GM23338 (cell line): ENCODE measurements around the gene ATXN2. TPM values are rescaled to one million over a fixed set of nuclear protein-coding genes. Genes with fewer than 3 reads are reported as not detected.

Experiments used
- ATAC-seq: fragments of 200-7000 bp; cut with Tn5 transposase; 3 replicates; pipeline ENCODE4 v1.9.1; 2020
- DNase-seq: peaks from one replicate; pipeline ENCODE4 v3.0.0-alpha.2; 2015; ENCODE audit warnings: low spot score
- H2AFZ ChIP-seq: fragments of 200-600 bp; sonication (generic); 2 replicates; pipeline ENCODE4 v1.8.0; 2016; ENCODE audit warnings: antibody characterized with exemption, mild to moderate bottlenecking, moderate library complexity
- H3F3A ChIP-seq: fragments of 200-600 bp; sonication (generic); replicated peaks from 2 replicates; pipeline ENCODE4 v1.8.0; 2017; ENCODE audit warnings: antibody characterized with exemption, mixed run types, low read depth
- H3K27ac ChIP-seq: fragments of 200-600 bp; sonication (generic); 2 replicates; pipeline ENCODE4 v1.6.1; 2016; ENCODE audit warnings: low read depth
- H3K27me3 ChIP-seq: fragments of 200-600 bp; sonication (generic); 2 replicates; pipeline ENCODE4 v1.8.0; 2016; ENCODE audit warnings: mild to moderate bottlenecking, mixed run types, moderate library complexity; ENCODE audit not compliant: insufficient read depth
- H3K36me3 ChIP-seq: fragments of 200-600 bp; sonication (generic); 2 replicates; pipeline ENCODE4 v1.8.0; 2016; ENCODE audit warnings: mild to moderate bottlenecking; ENCODE audit not compliant: insufficient read depth
- H3K4me1 ChIP-seq: fragments of 200-600 bp; sonication (generic); 2 replicates; pipeline ENCODE4 v1.8.0; 2016; ENCODE audit warnings: mild to moderate bottlenecking, moderate library complexity; ENCODE audit not compliant: insufficient read depth
- H3K4me2 ChIP-seq: fragments of 200-600 bp; sonication (generic); 2 replicates; pipeline ENCODE4 v1.7.1; 2017; ENCODE audit warnings: mixed run types
- H3K4me3 ChIP-seq: fragments of 200-600 bp; sonication (generic); 2 replicates; pipeline ENCODE4 v1.6.1; 2016; ENCODE audit warnings: mixed run types
- H3K79me2 ChIP-seq: fragments of 200-600 bp; sonication (generic); replicated peaks from 2 replicates; pipeline ENCODE4 v1.8.0; 2017; ENCODE audit warnings: mild to moderate bottlenecking; ENCODE audit not compliant: insufficient read depth
- H3K9me2 ChIP-seq: fragments of 200-600 bp; sonication (generic); 2 replicates; pipeline ENCODE4 v1.8.0; 2017; ENCODE audit not compliant: insufficient read depth
- H4K20me1 ChIP-seq: fragments of 200-600 bp; sonication (generic); replicated peaks from 2 replicates; pipeline ENCODE4 v1.8.0; 2017; ENCODE audit warnings: mild to moderate bottlenecking; ENCODE audit not compliant: insufficient read depth
- H3K27ac Mint-ChIP-seq: 2 replicates; pipeline ENCODE4 v1.8.0; 2020; ENCODE audit warnings: inconsistent platforms, mild to moderate bottlenecking, moderate library complexity, mixed read lengths
- H3K27me3 Mint-ChIP-seq: 3 replicates; pipeline ENCODE4 v1.8.0; 2022; ENCODE audit warnings: low read depth, mild to moderate bottlenecking, moderate library complexity, mixed read lengths, inconsistent platforms; ENCODE audit not compliant: insufficient read depth, poor library complexity
- H3K36me3 Mint-ChIP-seq: 3 replicates; pipeline ENCODE4 v1.8.0; 2021; ENCODE audit warnings: low read depth, mild to moderate bottlenecking, inconsistent platforms, moderate library complexity, mixed read lengths
- H3K4me1 Mint-ChIP-seq: 3 replicates; pipeline ENCODE4 v1.8.0; 2020; ENCODE audit warnings: mild to moderate bottlenecking, inconsistent platforms, mixed read lengths
- H3K4me3 Mint-ChIP-seq: 3 replicates; pipeline ENCODE4 v1.8.0; 2021; ENCODE audit warnings: moderate library complexity, mild to moderate bottlenecking, inconsistent platforms, mixed read lengths
- H3K9me3 Mint-ChIP-seq: 3 replicates; pipeline ENCODE4 v1.8.0; 2020; ENCODE audit warnings: moderate library complexity, mild to moderate bottlenecking, inconsistent platforms, mixed read lengths
- CREB1 ChIP-seq: fragments of 250-450 bp; sonication (Bioruptor Pico); IDR thresholded peaks from 2 replicates; pipeline ENCODE4 v1.5.0; 2020; ENCODE audit warnings: low read depth, mild to moderate bottlenecking, moderate library complexity
- EZH2 ChIP-seq: fragments of 200-600 bp; sonication (generic); IDR thresholded peaks from one replicate; pipeline ENCODE4 v1.8.0; 2017; ENCODE audit warnings: antibody characterized with exemption, mild to moderate bottlenecking, low read depth; ENCODE audit not compliant: unreplicated experiment
- EZH2phosphoT487 ChIP-seq: fragments of 200-600 bp; sonication (generic); IDR thresholded peaks from one replicate; pipeline ENCODE4 v1.8.1; 2018; ENCODE audit warnings: antibody characterized with exemption; ENCODE audit not compliant: unreplicated experiment
- JUNB ChIP-seq: IDR thresholded peaks from one replicate; pipeline ENCODE4 v1.6.1; 2016; ENCODE audit warnings: antibody characterized with exemption; ENCODE audit not compliant: unreplicated experiment
- NANOG ChIP-seq: IDR thresholded peaks from 2 replicates; pipeline ENCODE4 v1.6.1; 2016; ENCODE audit warnings: antibody characterized with exemption, borderline replicate concordance
- POLR2AphosphoS5 ChIP-seq: IDR thresholded peaks from 2 replicates; pipeline ENCODE4 v1.6.1; 2016; ENCODE audit warnings: antibody characterized with exemption, low read depth
- STAT1 ChIP-seq: IDR thresholded peaks from one replicate; pipeline ENCODE4 v1.6.1; 2016; ENCODE audit warnings: antibody characterized with exemption; ENCODE audit not compliant: unreplicated experiment
- ZNF114 ChIP-seq: fragments of 250-450 bp; sonication (Bioruptor Pico); IDR thresholded peaks from 2 replicates; pipeline ENCODE4 v1.5.0; 2020; ENCODE audit warnings: mild to moderate bottlenecking, moderate library complexity
- ZNF331 ChIP-seq: fragments of 250-450 bp; sonication (Bioruptor Pico); IDR thresholded peaks from 2 replicates; pipeline ENCODE4 v1.5.0; 2020; ENCODE audit warnings: low read depth, mild to moderate bottlenecking, moderate library complexity
- polyA plus RNA-seq: library from polyadenylated mRNA; unstranded; fragments of >200 nt; fragmentation: Nextera tagmentation; extraction: Ambion mirVana; gene quantifications from 2 replicates; pipeline ENCODE4 v1.2.1, GENCODE V29; 2016
- total RNA-seq: library from RNA; depleted of rRNA; stranded (reverse); fragments of >200 nt; shearing (Covaris generic); gene quantifications from 2 replicates; pipeline ENCODE4 v1.2.3, GENCODE V29; 2014
- TF ChIP-seq, protein P1 (sequence below): IDR thresholded peaks from one replicate; pipeline ENCODE4 v1.6.1; 2018; ENCODE audit warnings: antibody characterized with exemption; ENCODE audit not compliant: unreplicated experiment
- TF ChIP-seq, protein P2 (sequence below), 2 experiments: fragments of 200-600 bp in 1 of 2; sonication (generic) in 1 of 2; conservative IDR thresholded peaks; 2 replicates each; pipeline versions ENCODE4 v1.5.1 to v1.6.1; 2016 to 2017; ENCODE audit warnings: antibody characterized with exemption in 2 of 2, low read depth in 2 of 2, mild to moderate bottlenecking in 2 of 2, moderate library complexity in 1 of 2
- TF ChIP-seq, protein P3 (sequence below): fragments of 250-450 bp; sonication (Bioruptor Pico); IDR thresholded peaks from 2 replicates; pipeline ENCODE4 v1.5.0; 2020; ENCODE audit warnings: mild to moderate bottlenecking, moderate library complexity
- TF ChIP-seq, protein P4 (sequence below): IDR thresholded peaks from 2 replicates; pipeline ENCODE4 v1.6.1; 2016; ENCODE audit warnings: antibody characterized with exemption

The ATXN2 gene
- total and polyA plus RNA-seq, 2 experiments from 2014 or later, result 44.8 to 59.5 TPM

GRCh38 chr12:111405149-111405858 lies 193.8 kb downstream of the ATXN2 start:
- Histone ChIP-seq H2AFZ (no peak overlapping the region), H3K4me3 (peak overlapping the region; percentile 88), H3F3A (peaks cover 10% of the 10 kb centered on the region), H3K27me3 (no peaks in the 10 kb centered on the region), H3K4me2 (peak overlapping the region; percentile 75), H3K79me2 (peaks cover 44% of the 10 kb centered on the region), H3K36me3 (no peaks in the 10 kb centered on the region), H3K27ac (peak overlapping the region; percentile 97), H3K4me1 (peaks cover 46% of the 10 kb centered on the region), H4K20me1 (peaks cover 11% of the 10 kb centered on the region; the same call in 1 of the 2 replicates), H3K9me2 (no peaks in the 10 kb centered on the region)
- H3K27me3 Mint-ChIP-seq, result peaks cover 23% of the 10 kb centered on the region
- DNase-seq (peak; percentile 98), ATAC-seq (peak; percentile 66)
- H3K9me3 Mint-ChIP-seq, result no peaks in the 10 kb centered on the region
- no peak for TF ChIP-seq EZH2phosphoT487
- no peak for TF ChIP-seq EZH2
- TF ChIP-seq, protein P1, sequence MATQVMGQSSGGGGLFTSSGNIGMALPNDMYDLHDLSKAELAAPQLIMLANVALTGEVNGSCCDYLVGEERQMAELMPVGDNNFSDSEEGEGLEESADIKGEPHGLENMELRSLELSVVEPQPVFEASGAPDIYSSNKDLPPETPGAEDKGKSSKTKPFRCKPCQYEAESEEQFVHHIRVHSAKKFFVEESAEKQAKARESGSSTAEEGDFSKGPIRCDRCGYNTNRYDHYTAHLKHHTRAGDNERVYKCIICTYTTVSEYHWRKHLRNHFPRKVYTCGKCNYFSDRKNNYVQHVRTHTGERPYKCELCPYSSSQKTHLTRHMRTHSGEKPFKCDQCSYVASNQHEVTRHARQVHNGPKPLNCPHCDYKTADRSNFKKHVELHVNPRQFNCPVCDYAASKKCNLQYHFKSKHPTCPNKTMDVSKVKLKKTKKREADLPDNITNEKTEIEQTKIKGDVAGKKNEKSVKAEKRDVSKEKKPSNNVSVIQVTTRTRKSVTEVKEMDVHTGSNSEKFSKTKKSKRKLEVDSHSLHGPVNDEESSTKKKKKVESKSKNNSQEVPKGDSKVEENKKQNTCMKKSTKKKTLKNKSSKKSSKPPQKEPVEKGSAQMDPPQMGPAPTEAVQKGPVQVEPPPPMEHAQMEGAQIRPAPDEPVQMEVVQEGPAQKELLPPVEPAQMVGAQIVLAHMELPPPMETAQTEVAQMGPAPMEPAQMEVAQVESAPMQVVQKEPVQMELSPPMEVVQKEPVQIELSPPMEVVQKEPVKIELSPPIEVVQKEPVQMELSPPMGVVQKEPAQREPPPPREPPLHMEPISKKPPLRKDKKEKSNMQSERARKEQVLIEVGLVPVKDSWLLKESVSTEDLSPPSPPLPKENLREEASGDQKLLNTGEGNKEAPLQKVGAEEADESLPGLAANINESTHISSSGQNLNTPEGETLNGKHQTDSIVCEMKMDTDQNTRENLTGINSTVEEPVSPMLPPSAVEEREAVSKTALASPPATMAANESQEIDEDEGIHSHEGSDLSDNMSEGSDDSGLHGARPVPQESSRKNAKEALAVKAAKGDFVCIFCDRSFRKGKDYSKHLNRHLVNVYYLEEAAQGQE, result no peak
- TF ChIP-seq, protein P2, sequence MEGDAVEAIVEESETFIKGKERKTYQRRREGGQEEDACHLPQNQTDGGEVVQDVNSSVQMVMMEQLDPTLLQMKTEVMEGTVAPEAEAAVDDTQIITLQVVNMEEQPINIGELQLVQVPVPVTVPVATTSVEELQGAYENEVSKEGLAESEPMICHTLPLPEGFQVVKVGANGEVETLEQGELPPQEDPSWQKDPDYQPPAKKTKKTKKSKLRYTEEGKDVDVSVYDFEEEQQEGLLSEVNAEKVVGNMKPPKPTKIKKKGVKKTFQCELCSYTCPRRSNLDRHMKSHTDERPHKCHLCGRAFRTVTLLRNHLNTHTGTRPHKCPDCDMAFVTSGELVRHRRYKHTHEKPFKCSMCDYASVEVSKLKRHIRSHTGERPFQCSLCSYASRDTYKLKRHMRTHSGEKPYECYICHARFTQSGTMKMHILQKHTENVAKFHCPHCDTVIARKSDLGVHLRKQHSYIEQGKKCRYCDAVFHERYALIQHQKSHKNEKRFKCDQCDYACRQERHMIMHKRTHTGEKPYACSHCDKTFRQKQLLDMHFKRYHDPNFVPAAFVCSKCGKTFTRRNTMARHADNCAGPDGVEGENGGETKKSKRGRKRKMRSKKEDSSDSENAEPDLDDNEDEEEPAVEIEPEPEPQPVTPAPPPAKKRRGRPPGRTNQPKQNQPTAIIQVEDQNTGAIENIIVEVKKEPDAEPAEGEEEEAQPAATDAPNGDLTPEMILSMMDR (conservative IDR thresholded peaks at IDR 0.05; ENCODE audit: low read depth in 2 of 2), result peak; percentile 46 to 72
- peak; percentile 65 for TF ChIP-seq POLR2AphosphoS5
- no peak for TF ChIP-seq JUNB
- TF ChIP-seq ZNF114, result no peak
- TF ChIP-seq, protein P3, sequence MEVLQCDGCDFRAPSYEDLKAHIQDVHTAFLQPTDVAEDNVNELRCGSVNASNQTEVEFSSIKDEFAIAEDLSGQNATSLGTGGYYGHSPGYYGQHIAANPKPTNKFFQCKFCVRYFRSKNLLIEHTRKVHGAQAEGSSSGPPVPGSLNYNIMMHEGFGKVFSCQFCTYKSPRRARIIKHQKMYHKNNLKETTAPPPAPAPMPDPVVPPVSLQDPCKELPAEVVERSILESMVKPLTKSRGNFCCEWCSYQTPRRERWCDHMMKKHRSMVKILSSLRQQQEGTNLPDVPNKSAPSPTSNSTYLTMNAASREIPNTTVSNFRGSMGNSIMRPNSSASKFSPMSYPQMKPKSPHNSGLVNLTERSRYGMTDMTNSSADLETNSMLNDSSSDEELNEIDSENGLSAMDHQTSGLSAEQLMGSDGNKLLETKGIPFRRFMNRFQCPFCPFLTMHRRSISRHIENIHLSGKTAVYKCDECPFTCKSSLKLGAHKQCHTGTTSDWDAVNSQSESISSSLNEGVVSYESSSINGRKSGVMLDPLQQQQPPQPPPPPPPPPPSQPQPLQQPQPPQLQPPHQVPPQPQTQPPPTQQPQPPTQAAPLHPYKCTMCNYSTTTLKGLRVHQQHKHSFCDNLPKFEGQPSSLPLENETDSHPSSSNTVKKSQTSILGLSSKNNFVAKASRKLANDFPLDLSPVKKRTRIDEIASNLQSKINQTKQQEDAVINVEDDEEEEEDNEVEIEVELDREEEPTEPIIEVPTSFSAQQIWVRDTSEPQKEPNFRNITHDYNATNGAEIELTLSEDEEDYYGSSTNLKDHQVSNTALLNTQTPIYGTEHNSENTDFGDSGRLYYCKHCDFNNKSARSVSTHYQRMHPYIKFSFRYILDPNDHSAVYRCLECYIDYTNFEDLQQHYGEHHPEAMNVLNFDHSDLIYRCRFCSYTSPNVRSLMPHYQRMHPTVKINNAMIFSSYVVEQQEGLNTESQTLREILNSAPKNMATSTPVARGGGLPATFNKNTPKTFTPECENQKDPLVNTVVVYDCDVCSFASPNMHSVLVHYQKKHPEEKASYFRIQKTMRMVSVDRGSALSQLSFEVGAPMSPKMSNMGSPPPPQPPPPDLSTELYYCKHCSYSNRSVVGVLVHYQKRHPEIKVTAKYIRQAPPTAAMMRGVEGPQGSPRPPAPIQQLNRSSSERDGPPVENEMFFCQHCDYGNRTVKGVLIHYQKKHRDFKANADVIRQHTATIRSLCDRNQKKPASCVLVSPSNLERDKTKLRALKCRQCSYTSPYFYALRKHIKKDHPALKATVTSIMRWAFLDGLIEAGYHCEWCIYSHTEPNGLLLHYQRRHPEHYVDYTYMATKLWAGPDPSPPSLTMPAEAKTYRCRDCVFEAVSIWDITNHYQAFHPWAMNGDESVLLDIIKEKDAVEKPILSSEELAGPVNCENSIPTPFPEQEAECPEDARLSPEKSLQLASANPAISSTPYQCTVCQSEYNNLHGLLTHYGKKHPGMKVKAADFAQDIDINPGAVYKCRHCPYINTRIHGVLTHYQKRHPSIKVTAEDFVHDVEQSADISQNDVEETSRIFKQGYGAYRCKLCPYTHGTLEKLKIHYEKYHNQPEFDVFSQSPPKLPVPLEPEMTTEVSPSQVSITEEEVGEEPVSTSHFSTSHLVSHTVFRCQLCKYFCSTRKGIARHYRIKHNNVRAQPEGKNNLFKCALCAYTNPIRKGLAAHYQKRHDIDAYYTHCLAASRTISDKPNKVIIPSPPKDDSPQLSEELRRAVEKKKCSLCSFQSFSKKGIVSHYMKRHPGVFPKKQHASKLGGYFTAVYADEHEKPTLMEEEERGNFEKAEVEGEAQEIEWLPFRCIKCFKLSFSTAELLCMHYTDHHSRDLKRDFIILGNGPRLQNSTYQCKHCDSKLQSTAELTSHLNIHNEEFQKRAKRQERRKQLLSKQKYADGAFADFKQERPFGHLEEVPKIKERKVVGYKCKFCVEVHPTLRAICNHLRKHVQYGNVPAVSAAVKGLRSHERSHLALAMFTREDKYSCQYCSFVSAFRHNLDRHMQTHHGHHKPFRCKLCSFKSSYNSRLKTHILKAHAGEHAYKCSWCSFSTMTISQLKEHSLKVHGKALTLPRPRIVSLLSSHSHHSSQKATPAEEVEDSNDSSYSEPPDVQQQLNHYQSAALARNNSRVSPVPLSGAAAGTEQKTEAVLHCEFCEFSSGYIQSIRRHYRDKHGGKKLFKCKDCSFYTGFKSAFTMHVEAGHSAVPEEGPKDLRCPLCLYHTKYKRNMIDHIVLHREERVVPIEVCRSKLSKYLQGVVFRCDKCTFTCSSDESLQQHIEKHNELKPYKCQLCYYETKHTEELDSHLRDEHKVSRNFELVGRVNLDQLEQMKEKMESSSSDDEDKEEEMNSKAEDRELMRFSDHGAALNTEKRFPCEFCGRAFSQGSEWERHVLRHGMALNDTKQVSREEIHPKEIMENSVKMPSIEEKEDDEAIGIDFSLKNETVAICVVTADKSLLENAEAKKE (CRISPR knock-in tag), result no peak
- TF ChIP-seq CREB1, result peak; percentile 43; the same call in 1 of the 2 replicates
- TF ChIP-seq ZNF331 (CRISPR knock-in tag), result no peak
- TF ChIP-seq, protein P4, sequence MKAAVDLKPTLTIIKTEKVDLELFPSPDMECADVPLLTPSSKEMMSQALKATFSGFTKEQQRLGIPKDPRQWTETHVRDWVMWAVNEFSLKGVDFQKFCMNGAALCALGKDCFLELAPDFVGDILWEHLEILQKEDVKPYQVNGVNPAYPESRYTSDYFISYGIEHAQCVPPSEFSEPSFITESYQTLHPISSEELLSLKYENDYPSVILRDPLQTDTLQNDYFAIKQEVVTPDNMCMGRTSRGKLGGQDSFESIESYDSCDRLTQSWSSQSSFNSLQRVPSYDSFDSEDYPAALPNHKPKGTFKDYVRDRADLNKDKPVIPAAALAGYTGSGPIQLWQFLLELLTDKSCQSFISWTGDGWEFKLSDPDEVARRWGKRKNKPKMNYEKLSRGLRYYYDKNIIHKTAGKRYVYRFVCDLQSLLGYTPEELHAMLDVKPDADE, result no peak
- TF ChIP-seq STAT1, result no peak
- TF ChIP-seq NANOG, result no peak
- H3K36me3 Mint-ChIP-seq, result no peaks in the 10 kb centered on the region; the same call in 2 of the 3 replicates
- peak overlapping the region; percentile 97 for H3K27ac Mint-ChIP-seq
- peak overlapping the region; percentile 75 for H3K4me3 Mint-ChIP-seq
- H3K4me1 Mint-ChIP-seq, result peaks cover 41% of the 10 kb centered on the region
